GM12878 (cell line): Measurements from ENCODE around the gene RGR. TPM values are rescaled to one million over a fixed set of nuclear protein-coding genes. Genes with fewer than 3 reads are reported as not detected.

ENCODE experiments used
- ATAC-seq: fragments of 200-7000 bp; cut with Tn5 transposase; 3 replicates; pipeline ENCODE4 v1.9.1; 2020; ENCODE audit warnings: mild to moderate bottlenecking, moderate library complexity
- BruUV-seq: library from RNA; stranded (reverse); fragments of 400-500 nt; replicated peaks from 2 replicates; lab custom pipeline; 2021; lab: Mats Ljungman, UMichigan
- CTCF ChIA-PET: fragments of 300-600 bp; sonication (Branson Sonifier 250); formaldehyde crosslinking; extraction: SDS; loops from one replicate; lab custom pipeline; 2021; ENCODE audit warnings: inconsistent platforms; lab: Yijun Ruan, JAX
- POLR2A ChIA-PET: fragments of 350-600 bp; formaldehyde crosslinking; extraction: SDS; loops from one replicate; lab custom pipeline; 2021; ENCODE audit warnings: inconsistent platforms; lab: Charles Lee
- RAD21 ChIA-PET: fragments of 300-600 bp; sonication (Branson Sonifier 250); formaldehyde crosslinking; loops from one replicate; lab custom pipeline; 2023; ENCODE audit warnings: antibody characterized with exemption; ENCODE audit not compliant: unreplicated experiment; lab: Charles Lee
- SMC1A ChIA-PET: fragments of 300-600 bp; sonication (Branson Sonifier 250); formaldehyde crosslinking; loops from one replicate; lab custom pipeline; 2023; ENCODE audit not compliant: unreplicated experiment, uncharacterized antibody; lab: Charles Lee
- DNase-seq: peaks from one replicate; pipeline ENCODE4 v3.0.0-alpha.2; 2011; ENCODE audit warnings: low read depth, low spot score
- FAIRE-seq: peaks from 3 replicates; lab custom pipeline; 2011; peaks lifted over from hg19 to GRCh38; lab: Jason Lieb, UNC
- H2AFZ ChIP-seq: 2 replicates; pipeline ENCODE4 v1.6.0; 2011; ENCODE audit warnings: low read depth, low read length, control low read depth; ENCODE audit not compliant: control insufficient read depth
- H3K27ac ChIP-seq: 2 replicates; pipeline ENCODE4 v1.5.1; 2011; ENCODE audit warnings: control low read depth; ENCODE audit not compliant: control insufficient read depth, insufficient read depth
- H3K27me3 ChIP-seq, 2 experiments: replicated peaks in 1 of 2; 2 replicates each; pipeline versions ENCODE4 v1.6.0 to v1.6.1; 2011; ENCODE audit warnings: low read length in 1 of 2; ENCODE audit not compliant: control insufficient read depth in 2 of 2, insufficient read depth in 2 of 2
- H3K36me3 ChIP-seq, 2 experiments: 2 replicates each; pipeline ENCODE4 v1.5.1; 2011; ENCODE audit warnings: low read length in 1 of 2; ENCODE audit not compliant: control insufficient read depth in 2 of 2, insufficient read depth in 2 of 2
- H3K4me1 ChIP-seq: 2 replicates; pipeline ENCODE4 v1.6.1; 2011; ENCODE audit warnings: mild to moderate bottlenecking, low read length, moderate library complexity, mixed read lengths; ENCODE audit not compliant: control insufficient read depth, insufficient read depth
- H3K4me2 ChIP-seq: 2 replicates; pipeline ENCODE4 v1.6.0; 2011; ENCODE audit warnings: control low read depth; ENCODE audit not compliant: control insufficient read depth, insufficient read depth
- H3K4me3 ChIP-seq: fragments of 200-600 bp; sonication (generic); 2 replicates; pipeline ENCODE4 v1.5.1; 2016
- H3K79me2 ChIP-seq: 2 replicates; pipeline ENCODE4 v1.6.0; 2011; ENCODE audit warnings: low read length; ENCODE audit not compliant: control insufficient read depth, insufficient read depth
- H3K9ac ChIP-seq: 2 replicates; pipeline ENCODE4 v1.8.0; 2011; ENCODE audit warnings: low read length, control low read depth, mixed read lengths; ENCODE audit not compliant: control insufficient read depth, insufficient read depth
- H3K9me3 ChIP-seq: replicated peaks from 3 replicates; pipeline ENCODE4 v1.5.1; 2011; ENCODE audit warnings: mild to moderate bottlenecking, low read length; ENCODE audit not compliant: control insufficient read depth, insufficient read depth
- H4K20me1 ChIP-seq: 2 replicates; pipeline ENCODE4 v1.6.0; 2011; ENCODE audit not compliant: control insufficient read depth, insufficient read depth
- ATF3 ChIP-seq: IDR thresholded peaks from 2 replicates; pipeline ENCODE4 v1.6.1; 2011; ENCODE audit warnings: low read depth, mild to moderate bottlenecking, low read length, moderate library complexity, borderline replicate concordance; ENCODE audit errors: extremely low read depth
- CHD2 ChIP-seq: IDR thresholded peaks from 2 replicates; pipeline ENCODE4 v1.6.1; 2011; ENCODE audit warnings: low read depth, low read length, improper control_type of control experiment, borderline replicate concordance
- ELK1 ChIP-seq: IDR thresholded peaks from 2 replicates; pipeline ENCODE4 v1.6.1; 2012; ENCODE audit warnings: low read depth, low read length, improper control_type of control experiment
- HCFC1 ChIP-seq: fragments of 150-350 bp; IDR thresholded peaks from 2 replicates; pipeline ENCODE4 v1.6.1; 2014; ENCODE audit warnings: low read length
- HDGF ChIP-seq: fragments of 450-650 bp; IDR thresholded peaks from 2 replicates; pipeline ENCODE4 v1.6.1; 2016; ENCODE audit warnings: antibody characterized with exemption
- IRF3 ChIP-seq: fragments of 450-650 bp; IDR thresholded peaks from 2 replicates; pipeline ENCODE4 v1.6.1; 2014; ENCODE audit warnings: mild to moderate bottlenecking
- IRF5 ChIP-seq: fragments of 450-650 bp; IDR thresholded peaks from 2 replicates; pipeline ENCODE4 v1.6.1; 2017; ENCODE audit warnings: borderline replicate concordance
- KAT2A ChIP-seq: conservative IDR thresholded peaks from 2 replicates; pipeline ENCODE4 v1.6.1; 2011; ENCODE audit warnings: low read depth, low read length; ENCODE audit not compliant: control insufficient read depth
- KDM1A ChIP-seq: fragments of 200-600 bp; sonication (generic); IDR thresholded peaks from 2 replicates; pipeline ENCODE4 v1.6.1; 2016; ENCODE audit warnings: borderline replicate concordance
- MEF2A ChIP-seq: IDR thresholded peaks from 2 replicates; pipeline ENCODE4 v1.6.1; 2011; ENCODE audit warnings: low read depth, mild to moderate bottlenecking, low read length, moderate library complexity; ENCODE audit not compliant: insufficient read depth
- MXI1 ChIP-seq: fragments of 150-350 bp; IDR thresholded peaks from 2 replicates; pipeline ENCODE4 v1.6.1; 2011; ENCODE audit warnings: low read depth, mild to moderate bottlenecking, inconsistent platforms, low read length, improper control_type of control experiment
- PAX8 ChIP-seq: fragments of 450-650 bp; IDR thresholded peaks from 2 replicates; pipeline ENCODE4 v1.6.1; 2017; ENCODE audit warnings: mild to moderate bottlenecking, moderate library complexity
- SPI1 ChIP-seq: IDR thresholded peaks from 2 replicates; pipeline ENCODE4 v1.6.1; 2011; ENCODE audit warnings: low read depth, mild to moderate bottlenecking, low read length, moderate library complexity, borderline replicate concordance; ENCODE audit not compliant: insufficient read depth
- SREBF1 ChIP-seq: IDR thresholded peaks from 2 replicates; pipeline ENCODE4 v1.6.1; 2012; ENCODE audit warnings: mild to moderate bottlenecking, low read length
- SUPT20H ChIP-seq: IDR thresholded peaks from 2 replicates; pipeline ENCODE4 v1.6.1; 2011; ENCODE audit warnings: low read depth, mild to moderate bottlenecking, low read length, moderate library complexity, borderline replicate concordance; ENCODE audit not compliant: control insufficient read depth
- TARDBP ChIP-seq: IDR thresholded peaks from 2 replicates; pipeline ENCODE4 v1.6.1; 2016; ENCODE audit warnings: borderline replicate concordance
- WGBS: methylation state at CpG from one replicate; pipeline ENCODE4 v1.1.6; 2016; ENCODE audit warnings: low lambda C conversion rate; ENCODE audit not compliant: insufficient replicate concordance, insufficient coverage; ENCODE audit errors: missing lambda C conversion rate; 5-methylcytosine and 5-hydroxymethylcytosine counted together
- in situ Hi-C: fragments of 300-500 bp; cut with MboI; formaldehyde crosslinking; loops from 9 replicates; pipeline ENCODE4 v1.14.3; 2018; ENCODE audit warnings: mixed read lengths
- intact Hi-C: fragments of 100-400 bp; cut with micrococcal nuclease; formaldehyde crosslinking; loops from one replicate; pipeline ENCODE4 v1.14.2; 2022; ENCODE audit not compliant: unreplicated experiment
- polyA plus RNA-seq, 11 experiments: library from polyadenylated mRNA; depleted of rRNA in 4 of 11; unstranded in 6 of 11; stranded (reverse) in 5 of 11; fragments of >200 nt; fragmentation: Nextera tagmentation in 4 of 11; fragmentation: Illumina TruSeq in 1 of 11; extraction: Ambion mirVana in 4 of 11; extraction: Trizol in 1 of 11; gene quantifications; 1 replicate in 1 of 11; 2 replicates in 10 of 11; pipeline versions ENCODE4 v1.2.1 to v1.2.3, GENCODE V29; 2011 to 2016; ENCODE audit warnings: inconsistent platforms in 2 of 11, missing spikeins in 2 of 11, low read depth in 1 of 11
- total RNA-seq, 4 experiments: library from RNA; depleted of rRNA in 3 of 4; stranded (reverse); fragments of >200 nt in 3 of 4; fragmentation: Illumina TruSeq in 1 of 4; extraction: Trizol in 1 of 4; gene quantifications; 2 replicates each; pipeline versions ENCODE4 v1.2.1 to v1.2.3, GENCODE V29; 2013 to 2021

Gene RGR
- total and polyA plus RNA-seq, 10 of the 15 experiments (the other 5 are each of a cell fraction or from before 2014, with no cell fraction given) = not detected

- TF ChIP-seq IRF3 (no peak), HDGF (no peak), CHD2 (no peak), SREBF1 (no peak)
These were observed 19.3 kb upstream of the RGR start, which contains the start of gene LRIT2 (continued) for GRCh38 chr10:84225427-84226173.

GRCh38 chr10:84226616-84227015 is 18.2 kb upstream of the RGR start:
- CTCF ChIA-PET = interaction anchor here (1.1 to 1.8 kb wide), 2 partner anchors 12 to 21 kb away, joined by 4 to 10 read pairs; no protein-coding TSS in a partner anchor
- no peaks in the 10 kb centered on the region for H3K79me2 ChIP-seq
- no peak overlapping the region for H3K9ac ChIP-seq
- no peaks in the 10 kb centered on the region for H4K20me1 ChIP-seq
- no peaks in the 10 kb centered on the region; a peak in 1 of 4 replicates for H3K27me3 ChIP-seq
- POLR2A ChIA-PET = no interaction called here
- SMC1A ChIA-PET = no interaction called here
- ATAC-seq (no peak), DNase-seq (no peak), FAIRE-seq (no peak)
- BruUV-seq = no TSS peak
- no peak overlapping the region for H3K4me2 ChIP-seq
- H3K4me1 ChIP-seq = no peaks in the 10 kb centered on the region
- H3K9me3 ChIP-seq = no peaks in the 10 kb centered on the region
- no peaks in the 10 kb centered on the region for H3K36me3 ChIP-seq
- intact Hi-C loops = no loop called here
- no peak overlapping the region for H3K4me3 ChIP-seq
- H3K27ac ChIP-seq = no peak overlapping the region
- WGBS = 12% methylated on average over 3 of the region's 3 CpGs
- in situ Hi-C loops = no loop called here
- H2AFZ ChIP-seq = no peak overlapping the region
- RAD21 ChIA-PET = no interaction called here
- TF ChIP-seq MXI1 = no peak
- TF ChIP-seq ATF3 = no peak
- no peak for TF ChIP-seq KDM1A
- no peak for TF ChIP-seq SPI1
- no peak for TF ChIP-seq HCFC1
- TF ChIP-seq PAX8 = no peak
- no peak for TF ChIP-seq SUPT20H
- TF ChIP-seq IRF5 = no peak
- no peak for TF ChIP-seq MEF2A
- no peak for TF ChIP-seq ELK1
- TF ChIP-seq KAT2A = no peak
- no peak for TF ChIP-seq TARDBP
